NCI-H1105 treated with DMSO at 0.1 percent for 48 hours (cell line): ENCODE results near the gene FAM32A.

ENCODE experiments used
- DNase-seq: peaks from one replicate; lab custom pipeline; 2025; lab: John Stamatoyannopoulos, UW

FAM32A gene

GRCh38 chr19:16225279-16226183 lies 40.3 kb downstream of the FAM32A start:
- no peak for DNase-seq

- no peak for DNase-seq
These were observed 41.0 kb downstream of the FAM32A start for GRCh38 chr19:16226184-16226591.

- DNase-seq: no peak
These were observed 41.9 kb downstream of the FAM32A start for GRCh38 chr19:16226878-16227836.

GRCh38 chr19:16227837-16228636 lies 42.8 kb downstream of the FAM32A start:
- DNase-seq: no peak

- no peak for DNase-seq
These were observed 43.6 kb downstream of the FAM32A start for GRCh38 chr19:16228637-16229321.

GRCh38 chr19:16229322-16229641 lies 44.1 kb downstream of the FAM32A start:
- DNase-seq: no peak

GRCh38 chr19:16232127-16232526 lies 46.9 kb downstream of the FAM32A start:
- DNase-seq: no peak

- no peak for DNase-seq
These were observed 47.4 kb downstream of the FAM32A start for GRCh38 chr19:16232568-16232967.

GRCh38 chr19:16233081-16233776 lies 48.0 kb downstream of the FAM32A start:
- DNase-seq: no peak

GRCh38 chr19:16233836-16234551 lies 48.8 kb downstream of the FAM32A start:
- DNase-seq: no peak

GRCh38 chr19:16234552-16235445 lies 49.6 kb downstream of the FAM32A start:
- DNase-seq: no peak

- no peak for DNase-seq
These were observed 50.8 kb downstream of the FAM32A start for GRCh38 chr19:16235811-16236652.
